ENCODE results near the gene CDK14. TPM values are rescaled to one million over a fixed set of nuclear protein-coding genes. Genes with fewer than 3 reads are reported as not detected.

CDK14 gene
- total RNA-seq, 4 donors from 2014 or later: 0.38 to 3.6 (median 1.3) TPM

- TF ChIP-seq CTCF (IDR thresholded peaks at IDR 0.05): no peak
- TF ChIP-seq POLR2A (IDR thresholded peaks at IDR 0.05): no peak
- Histone ChIP-seq H3K36me3 (no peaks in the 10 kb centered on the region), H3K9me3 (no peaks in the 10 kb centered on the region), H3K27ac (no peak overlapping the region), H3K27me3 (no peaks in the 10 kb centered on the region), H3K4me3 (no peak overlapping the region), H3K4me1 (no peaks in the 10 kb centered on the region)
- 97 to 98% methylated on average over 3 of the region's 3 CpGs for WGBS, 2 donors
- intact Hi-C loops (cut with DNase I): no loop called here
- DNase-seq: no peak
Observed at GRCh38 chr7:90830308-90830707, 234.2 kb downstream of the CDK14 start.

- no peak for DNase-seq
- Histone ChIP-seq H3K27me3 (no peaks in the 10 kb centered on the region), H3K9me3 (no peaks in the 10 kb centered on the region), H3K4me3 (no peak overlapping the region), H3K36me3 (no peaks in the 10 kb centered on the region), H3K27ac (no peak overlapping the region), H3K4me1 (no peaks in the 10 kb centered on the region)
- intact Hi-C loops (cut with DNase I): no loop called here
- 77 to 92% methylated on average over 3 of the region's 3 CpGs for WGBS, 2 donors
- TF ChIP-seq POLR2A (IDR thresholded peaks at IDR 0.05) (no peak), CTCF (IDR thresholded peaks at IDR 0.05) (no peak)
Observed at GRCh38 chr7:90832726-90833125, 236.6 kb downstream of the CDK14 start.

GRCh38 chr7:90833443-90833842 is 237.3 kb downstream of the CDK14 start:
- no peaks in the 10 kb centered on the region for H3K9me3 ChIP-seq
- H3K36me3 ChIP-seq: no peaks in the 10 kb centered on the region
- H3K27ac ChIP-seq: no peak overlapping the region
- no peaks in the 10 kb centered on the region for H3K4me1 ChIP-seq
- H3K27me3 ChIP-seq: no peaks in the 10 kb centered on the region
- DNase-seq: no peak
- 97 to 100% methylated on average over 1 of the region's 1 CpG for WGBS, 2 donors
- H3K4me3 ChIP-seq: no peak overlapping the region
- intact Hi-C loops (cut with DNase I): no loop called here
- TF ChIP-seq CTCF (IDR thresholded peaks at IDR 0.05) (no peak), POLR2A (IDR thresholded peaks at IDR 0.05) (no peak)

GRCh38 chr7:90834771-90835170 is 238.7 kb downstream of the CDK14 start:
- 73 to 82% methylated on average over 2 of the region's 2 CpGs for WGBS, 2 donors
- TF ChIP-seq POLR2A (IDR thresholded peaks at IDR 0.05): no peak
- TF ChIP-seq CTCF (IDR thresholded peaks at IDR 0.05): no peak
- H3K36me3 ChIP-seq: no peaks in the 10 kb centered on the region
- intact Hi-C loops (cut with DNase I): no loop called here
- DNase-seq: no peak
- no peak overlapping the region for H3K27ac ChIP-seq
- no peaks in the 10 kb centered on the region for H3K4me1 ChIP-seq
- no peaks in the 10 kb centered on the region for H3K9me3 ChIP-seq
- no peaks in the 10 kb centered on the region for H3K27me3 ChIP-seq
- H3K4me3 ChIP-seq: no peak overlapping the region

GRCh38 chr7:90835861-90836260 is 239.7 kb downstream of the CDK14 start:
- intact Hi-C loops (cut with DNase I): no loop called here
- Histone ChIP-seq H3K9me3 (no peaks in the 10 kb centered on the region), H3K36me3 (no peaks in the 10 kb centered on the region), H3K27me3 (no peaks in the 10 kb centered on the region), H3K4me3 (no peak overlapping the region), H3K27ac (no peak overlapping the region), H3K4me1 (no peaks in the 10 kb centered on the region)
- TF ChIP-seq CTCF (IDR thresholded peaks at IDR 0.05) (no peak), POLR2A (IDR thresholded peaks at IDR 0.05) (no peak)
- DNase-seq: no peak
- WGBS, 2 donors: 71 to 78% methylated on average over 1 of the region's 1 CpG

Data from esophagus squamous epithelium (tissue), 5 donors.